Central memory CD4-positive, alpha-beta T cell (primary cell): ENCODE measurements around the gene IL4R.
"Not testable (repeated sequence)": the region's sequence is repeated elsewhere in the genome, so short reads cannot be mapped to it uniquely, and the experiment has no call there.

Source experiments
- DNase-seq: peaks from one replicate; pipeline ENCODE4 v3.0.0; 2022

IL4R gene

DNA sequence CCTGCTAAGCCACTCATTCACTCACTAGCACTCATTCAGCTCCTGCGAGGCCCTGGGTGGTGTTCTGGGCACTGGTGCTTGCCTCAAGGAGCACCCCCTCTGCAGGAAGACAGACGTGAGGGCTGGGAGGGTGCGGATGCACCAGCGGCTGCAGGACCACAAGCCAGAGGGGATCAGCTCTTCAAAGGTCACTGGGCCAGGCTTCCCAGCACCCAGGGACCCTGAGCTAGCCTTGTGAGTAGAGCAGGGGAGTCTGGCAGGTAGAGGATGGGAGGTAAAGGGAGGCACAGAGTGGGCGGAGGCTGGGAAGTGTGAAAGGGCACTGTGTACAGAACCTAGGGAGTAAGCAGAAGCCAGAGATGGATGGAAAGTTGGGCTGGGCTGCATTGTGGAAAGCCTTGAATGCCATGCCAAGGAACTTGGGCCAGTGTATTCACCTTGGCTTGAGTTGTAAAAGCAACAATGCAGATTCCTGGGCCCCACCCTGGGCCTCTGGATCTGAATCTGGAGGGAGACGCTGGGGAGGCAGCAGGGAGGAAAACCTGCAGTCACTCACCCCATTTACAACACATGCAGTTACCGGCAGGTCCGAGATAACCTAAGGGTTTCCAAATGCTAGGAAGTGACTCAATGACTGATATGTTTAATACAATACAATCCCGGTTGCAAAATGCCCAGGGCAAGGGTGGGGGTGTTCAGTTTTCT lies 1.7 kb downstream of the IL4R start:
- DNase-seq = peak; percentile 38

DNA sequence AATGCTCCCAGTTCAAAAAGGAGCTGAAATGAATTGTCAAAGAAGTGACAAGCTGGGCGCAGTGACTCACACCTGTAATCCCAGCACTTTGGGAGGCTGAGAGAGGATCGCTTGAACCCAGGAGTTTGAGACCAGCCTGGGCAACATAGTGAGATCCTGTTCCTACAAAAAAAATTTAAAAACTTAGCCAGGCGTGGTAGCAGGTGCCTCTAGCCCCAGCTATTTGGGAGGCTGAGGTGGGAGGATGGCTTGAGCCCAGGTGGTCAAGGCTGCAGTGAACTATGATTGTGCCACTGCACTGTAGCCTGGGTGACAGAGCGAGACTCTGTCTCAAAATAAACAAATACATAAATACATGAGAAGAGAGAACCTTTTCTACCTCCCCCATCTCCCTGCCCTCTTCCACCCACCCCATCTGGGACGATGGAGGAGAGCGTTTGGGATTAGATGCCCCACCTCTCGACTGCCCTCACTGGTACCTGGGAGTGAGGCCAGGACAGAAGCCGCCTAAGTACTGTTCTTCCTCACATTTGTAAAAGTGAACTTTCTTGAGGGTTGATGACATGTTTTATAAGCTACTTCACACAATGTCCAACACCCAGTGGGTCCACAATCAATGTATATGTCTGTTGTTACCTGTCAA lies 2.4 kb downstream of the IL4R start:
- DNase-seq = no peak

GRCh38 chr16:27317320-27317719 lies 3.5 kb downstream of the IL4R start:
- DNase-seq = no peak

GRCh38 chr16:27317738-27318391 lies 4.1 kb downstream of the IL4R start:
- DNase-seq = no peak

- peak; percentile 36 for DNase-seq
Observed at GRCh38 chr16:27318392-27319256, 4.8 kb downstream of the IL4R start.

DNA sequence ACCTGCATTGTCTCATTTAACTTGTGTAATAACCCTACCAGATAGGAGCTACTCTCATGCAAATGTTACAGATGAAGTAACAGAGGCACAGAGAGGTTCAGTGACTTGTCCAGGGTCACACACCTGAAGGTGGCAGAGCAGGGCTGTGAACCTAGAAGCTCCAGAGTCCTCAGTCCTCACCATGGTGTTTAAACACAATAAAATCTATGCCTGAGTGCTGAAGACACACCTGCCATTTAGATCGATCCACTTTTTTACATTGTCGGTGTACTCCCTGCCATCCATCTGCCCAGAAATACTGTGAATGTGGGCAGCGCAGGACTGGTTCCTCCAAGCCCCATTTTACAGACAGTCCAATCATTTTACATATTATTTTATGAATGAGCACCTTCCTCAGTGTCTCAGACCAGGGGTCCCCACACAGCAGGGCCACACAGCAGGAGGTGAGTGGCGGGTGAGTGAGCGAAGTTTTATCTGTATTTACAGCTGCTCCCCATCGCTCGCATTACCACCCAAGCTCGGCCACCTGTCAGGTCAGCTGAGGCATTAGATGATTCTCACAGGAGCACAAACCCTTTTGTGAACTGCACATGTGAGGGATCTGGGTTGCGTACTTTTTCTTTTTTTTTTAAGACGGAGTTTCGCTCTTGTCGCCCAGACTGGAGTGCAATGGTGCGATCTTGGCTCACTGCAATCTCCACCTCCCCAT lies 5.6 kb downstream of the IL4R start:
- no peak for DNase-seq

DNA sequence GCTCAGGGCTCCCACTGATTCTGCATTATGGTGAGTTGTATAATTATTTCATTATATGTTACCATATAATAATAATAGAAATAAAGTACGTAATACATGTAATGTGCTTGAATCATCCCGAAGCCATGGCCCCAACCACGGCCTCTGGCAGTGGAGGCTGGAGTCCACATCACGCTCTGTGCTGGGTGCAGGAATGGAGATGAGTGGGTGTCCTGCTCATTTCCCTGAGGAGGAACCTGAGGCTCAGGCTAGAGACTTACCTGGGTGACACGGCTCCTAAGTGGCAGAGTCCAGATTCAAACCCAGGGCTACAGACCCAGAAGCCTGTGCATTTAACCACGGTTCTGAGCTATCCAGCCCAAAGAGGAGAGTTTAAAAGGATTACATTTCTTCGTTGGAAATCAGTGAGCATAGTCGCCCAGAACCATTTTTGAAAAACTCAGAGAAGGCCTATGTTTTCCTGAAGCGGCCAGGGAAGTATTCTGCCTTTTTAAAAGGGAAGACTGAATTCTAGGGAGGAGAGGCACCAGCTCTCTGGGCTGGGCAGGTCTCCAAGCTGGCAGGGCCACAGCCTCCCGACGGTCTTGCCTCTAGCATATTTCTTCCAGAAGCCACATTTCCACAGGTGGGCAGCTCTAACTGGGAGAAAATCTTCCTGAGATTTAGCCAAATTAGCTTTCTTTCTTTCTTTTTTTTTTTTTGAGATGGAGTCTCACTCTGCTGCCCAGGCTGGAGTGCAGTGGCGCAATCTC lies 6.7 kb downstream of the IL4R start:
- DNase-seq = no peak

- no peak for DNase-seq
Observed at GRCh38 chr16:27321013-27321915, 7.5 kb downstream of the IL4R start.

- DNase-seq = no peak
Observed at GRCh38 chr16:27322858-27323780, 9.3 kb downstream of the IL4R start.

- DNase-seq = no peak
Observed at GRCh38 chr16:27323781-27324561, 10.2 kb downstream of the IL4R start.

DNA sequence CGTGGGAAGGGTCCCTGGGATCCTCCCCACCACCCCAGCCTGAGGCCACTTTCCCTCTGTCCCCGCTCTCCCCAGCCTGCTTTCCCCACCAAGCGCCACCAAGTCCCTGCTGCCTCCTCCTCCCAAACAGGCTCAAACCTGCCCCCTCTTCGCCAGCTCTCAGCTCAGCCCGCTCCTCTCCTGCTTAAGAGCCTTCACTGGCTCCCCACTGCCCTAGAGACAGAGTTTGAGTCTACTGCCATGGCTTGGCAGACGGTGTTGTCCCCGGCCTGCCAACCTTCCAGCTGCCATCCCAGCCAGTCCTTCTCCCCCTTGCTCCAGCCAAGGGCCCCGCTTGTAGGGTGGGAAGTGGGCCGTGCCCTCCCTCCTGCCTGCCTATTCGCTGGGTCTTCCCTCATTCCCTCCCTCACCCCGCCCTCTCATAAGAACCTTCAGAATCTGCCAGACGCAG lies 11.1 kb downstream of the IL4R start:
- no peak for DNase-seq

DNA sequence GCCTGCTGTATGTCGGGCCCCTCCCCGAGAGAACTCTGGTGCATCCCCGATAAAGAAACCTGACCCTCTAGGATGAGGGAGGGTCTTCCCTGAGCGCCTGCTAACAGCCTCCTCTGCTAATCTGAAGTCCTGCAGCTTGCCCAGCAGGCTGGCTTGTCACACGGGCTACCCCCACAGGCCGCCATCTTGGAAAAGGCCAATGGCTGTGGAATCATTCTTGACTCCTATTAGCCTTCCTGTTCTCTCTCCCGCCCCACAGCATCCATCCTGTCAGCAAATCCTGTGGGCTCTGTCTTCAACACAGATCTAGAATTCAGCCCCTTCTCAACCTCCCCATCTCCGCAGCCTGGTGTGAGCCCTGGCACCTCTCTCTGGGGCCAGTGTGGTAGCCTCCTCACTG lies 12.0 kb downstream of the IL4R start:
- no peak for DNase-seq

DNA sequence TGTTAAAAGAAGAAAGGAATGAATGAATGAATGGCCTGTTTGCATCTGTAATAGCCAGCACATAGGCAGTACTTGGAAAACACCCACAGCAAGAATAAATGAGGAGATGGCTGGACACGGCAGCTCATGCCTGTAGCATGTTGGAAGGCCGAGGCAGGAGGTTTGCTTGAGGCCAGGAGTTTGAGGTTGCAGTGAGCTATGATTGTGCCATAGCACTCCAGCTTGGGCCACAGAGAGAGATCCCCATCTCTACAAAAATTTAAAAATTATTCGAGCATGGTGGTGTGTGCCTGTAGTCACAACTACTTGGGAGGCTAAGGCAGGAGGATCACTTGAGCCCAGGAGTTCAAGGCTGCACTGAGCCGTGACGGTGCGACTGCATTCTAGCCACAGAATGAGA lies 12.5 kb downstream of the IL4R start:
- DNase-seq = no peak

DNA sequence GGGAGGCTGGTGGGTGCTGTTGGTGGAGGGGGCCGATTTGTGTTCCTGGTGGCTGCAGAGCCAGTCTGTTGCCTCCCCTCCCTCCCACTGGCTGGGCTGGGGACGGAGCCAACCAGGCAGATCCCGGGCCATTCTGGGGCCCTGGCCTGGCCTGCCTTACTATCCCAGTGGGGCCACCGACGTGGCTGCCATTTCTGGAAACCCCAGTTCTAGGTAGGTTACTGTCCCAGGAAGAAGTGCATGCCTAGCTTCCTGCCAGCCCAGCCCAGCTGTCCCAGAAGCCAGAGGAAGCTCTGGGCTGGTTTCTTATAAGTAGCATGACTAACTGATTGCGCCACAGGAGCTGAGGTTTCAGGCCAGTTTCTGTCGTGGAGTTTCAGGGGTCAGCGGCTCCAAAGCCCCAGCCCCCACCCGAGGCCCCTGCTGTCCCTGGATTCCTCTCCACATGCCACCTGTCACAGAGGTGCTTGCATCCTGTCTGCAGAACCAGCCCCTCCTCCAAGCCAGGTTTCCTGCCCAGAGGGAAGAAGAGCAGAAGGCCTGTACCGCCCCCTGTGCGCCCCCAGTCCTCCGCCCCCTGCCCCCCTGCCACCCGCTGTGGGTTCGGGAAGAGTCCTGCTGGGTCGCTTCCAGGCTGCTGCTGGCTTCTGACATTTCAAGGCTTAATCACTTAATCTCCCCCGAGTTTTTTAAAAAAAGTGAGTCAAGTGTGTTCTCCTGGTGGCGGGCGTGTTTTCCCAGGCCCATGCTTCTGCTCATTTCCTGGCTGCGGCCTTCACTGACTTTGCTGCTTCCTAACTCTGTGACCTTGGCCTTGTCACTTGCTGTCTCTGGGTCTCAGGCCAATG lies 13.2 kb downstream of the IL4R start:
- no peak for DNase-seq

DNA sequence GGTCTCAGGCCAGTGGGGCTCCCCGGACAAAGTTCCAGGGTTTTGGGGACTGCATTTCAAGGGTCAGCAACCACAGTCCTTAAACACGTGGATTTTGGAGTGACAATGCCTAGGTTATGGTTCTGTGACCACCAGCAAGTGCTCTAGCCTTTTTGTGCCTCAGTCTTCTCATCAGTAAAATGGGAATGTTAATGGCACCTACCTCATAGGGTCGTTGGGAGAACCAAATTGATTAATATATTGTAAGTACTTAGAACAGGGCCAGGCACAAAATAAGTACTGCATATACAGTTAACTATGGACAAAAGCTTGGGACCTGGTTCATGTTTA lies 13.8 kb downstream of the IL4R start:
- no peak for DNase-seq

DNA sequence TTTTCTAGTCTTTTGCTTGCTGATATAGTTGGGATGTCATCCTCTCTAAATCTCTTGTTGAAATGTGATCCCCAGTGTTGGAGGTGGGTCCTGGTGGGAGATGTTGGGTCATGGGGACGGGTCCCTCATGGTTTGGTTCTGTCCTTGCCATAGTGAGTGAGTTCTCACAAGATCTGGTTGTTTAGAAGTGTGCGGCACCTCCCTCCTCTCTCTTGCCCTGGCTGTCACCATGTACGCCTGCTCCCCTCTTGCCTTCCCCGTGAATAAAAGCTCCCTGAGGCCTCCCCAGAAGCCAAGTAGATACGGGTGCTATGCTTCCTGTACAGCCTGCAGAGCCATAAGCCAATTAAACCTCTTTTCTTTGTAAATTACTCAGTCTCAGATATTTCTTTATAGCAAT lies 15.2 kb downstream of the IL4R start:
- DNase-seq = no peak

DNA sequence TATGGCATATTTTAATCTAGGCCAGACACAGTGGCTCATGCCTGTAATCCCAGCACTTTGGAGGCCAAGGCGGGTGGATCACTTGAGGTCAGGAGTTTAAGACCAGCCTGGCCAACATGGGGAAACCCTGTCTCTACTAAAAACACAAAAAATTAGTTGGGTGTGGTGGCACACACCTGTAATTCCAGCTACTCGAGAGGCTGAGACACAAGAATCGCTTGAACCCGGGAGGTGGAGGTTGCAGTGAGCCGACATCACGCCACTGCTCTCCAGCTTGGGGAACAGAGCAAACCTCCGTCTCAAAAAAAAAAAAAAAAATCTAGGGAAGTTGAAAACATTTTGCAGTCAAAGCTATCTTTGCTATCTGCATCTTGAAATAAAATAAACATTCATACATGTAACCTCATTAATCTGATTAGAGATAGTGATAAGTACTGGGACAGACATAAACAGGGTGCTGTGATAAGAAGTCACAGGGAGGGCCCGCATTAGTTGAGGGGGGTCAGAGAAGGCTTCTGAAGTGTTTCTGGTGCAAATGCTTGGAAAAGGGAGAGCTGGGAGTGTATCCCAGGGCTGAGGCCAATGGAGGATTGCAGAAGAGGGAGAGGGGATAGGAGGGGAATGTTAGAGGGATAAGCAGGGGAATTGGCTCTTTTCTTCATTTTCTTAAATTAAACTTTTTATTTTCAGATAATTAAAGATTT lies 15.8 kb downstream of the IL4R start:
- DNase-seq = not testable (repeated sequence)
